OCI-LY1 (cell line): ENCODE measurements around the gene MSMP.

Source experiments
- CTCF ChIP-seq: fragments of 200-600 bp; sonication (generic), shearing (Covaris generic); IDR thresholded peaks from 2 replicates; pipeline ENCODE4 v1.5.1; 2017; ENCODE audit warnings: mild to moderate bottlenecking, antibody characterized with exemption, low read length, moderate library complexity, mixed read lengths
- EZH2 ChIP-seq: fragments of 200-600 bp; sonication (generic), shearing (Covaris generic); IDR thresholded peaks from 2 replicates; pipeline ENCODE4 v1.8.0; 2017; ENCODE audit warnings: borderline replicate concordance, mixed run types, mild to moderate bottlenecking, antibody characterized with exemption, low read length, moderate library complexity, mixed read lengths

- no peak for TF ChIP-seq EZH2
- TF ChIP-seq CTCF: no peak
Measured at GRCh38 chr9:35723908-35724307, 30.2 kb downstream of the MSMP start.
